ENCODE results near the gene MBOAT7. TPM values are rescaled to one million over a fixed set of nuclear protein-coding genes. Genes with fewer than 3 reads are reported as not detected.

The MBOAT7 gene
- total RNA-seq, 1 experiment from 2014 or later: 109 TPM

- ChIA-PET CTCF (interaction anchor here (0.7 to 2.3 kb wide), 15 partner anchors 9 to 259 kb away, joined by 3 to 84 read pairs (median 5); partner anchors contain the start of genes CNOT3, MBOAT7, TSEN34 and TTYH1), POLR2A (interaction anchor here (1.0 to 1.3 kb wide), 3 partner anchors 9 to 136 kb away, joined by 4 to 13 read pairs (median 5); partner anchors contain the start of gene MBOAT7)
- TF ChIP-seq ZNF416 (CRISPR knock-in tag; IDR thresholded peaks at IDR 0.05) (no peak), ZNF425 (CRISPR knock-in tag; conservative IDR thresholded peaks at IDR 0.05) (no peak), USF2 (CRISPR knock-in tag; IDR thresholded peaks at IDR 0.05) (no peak), ZNF317 (CRISPR knock-in tag; IDR thresholded peaks at IDR 0.05; ENCODE audit: borderline replicate concordance, low read depth) (no peak), NR2C2 (CRISPR knock-in tag; IDR thresholded peaks at IDR 0.05) (no peak), RORB (CRISPR knock-in tag; IDR thresholded peaks at IDR 0.05) (no peak), FOXP4 (CRISPR knock-in tag; IDR thresholded peaks at IDR 0.05) (no peak), NFATC4 (CRISPR knock-in tag; IDR thresholded peaks at IDR 0.05) (no peak), ZNF671 (CRISPR knock-in tag; IDR thresholded peaks at IDR 0.05) (no peak), ZNF512 (CRISPR knock-in tag; IDR thresholded peaks at IDR 0.05; ENCODE audit: borderline replicate concordance) (no peak), ATF3 (CRISPR knock-in tag; conservative IDR thresholded peaks at IDR 0.05) (no peak), AFF4 (CRISPR knock-in tag; IDR thresholded peaks at IDR 0.05; ENCODE audit: borderline replicate concordance) (no peak), ZNF281 (CRISPR knock-in tag; IDR thresholded peaks at IDR 0.05) (no peak), HMGXB4 (CRISPR knock-in tag; IDR thresholded peaks at IDR 0.05) (no peak), IRF1 (CRISPR knock-in tag; IDR thresholded peaks at IDR 0.05) (no peak), ZNF423 (CRISPR knock-in tag; IDR thresholded peaks at IDR 0.05) (no peak), E2F4 (CRISPR knock-in tag; IDR thresholded peaks at IDR 0.05; ENCODE audit: borderline replicate concordance, low read depth) (no peak)
- Mint-ChIP-seq H3K27me3 (ENCODE audit: low read depth) (no peaks in the 10 kb centered on the region), H3K36me3 (peaks cover 28% of the 10 kb centered on the region), H3K27ac (no peak overlapping the region), H3K9me3 (no peaks in the 10 kb centered on the region), H3K4me3 (no peak overlapping the region), H3K4me1 (peaks cover 17% of the 10 kb centered on the region)
- no peak for ATAC-seq
- DNase-seq (ENCODE audit: low spot score): no peak
These were observed 8.7 kb downstream of the MBOAT7 start for GRCh38 chr19:54180691-54181091.

Measured in WTC11 (cell line).